Esophagus muscularis mucosa (tissue), 4 donors: ENCODE measurements around the gene ANGPTL8. TPM values are rescaled to one million over a fixed set of nuclear protein-coding genes. Genes with fewer than 3 reads are reported as not detected.
A peak's percentile ranks its signal among the peaks of the same experiment; 100 is the strongest.

Experiments
- DNase-seq: peaks from one replicate; pipeline ENCODE4 v3.0.0-alpha.2; 2017; ENCODE audit errors: extremely low spot score
- H3K27ac ChIP-seq, 4 donors: fragments of 200-600 bp; sonication (generic); replicated peaks in 1 of 4; 1 replicate in 3 of 4; 2 replicates in 1 of 4; pipeline ENCODE4 v1.5.1; 2016 to 2019; ENCODE audit warnings: mild to moderate bottlenecking in 1 of 4
- H3K27me3 ChIP-seq, 4 donors: fragments of 200-600 bp; sonication (generic); one replicate each; pipeline versions ENCODE4 v1.5.1 to v1.6.0; 2016 to 2019
- H3K36me3 ChIP-seq, 4 donors: fragments of 200-600 bp; sonication (generic); one replicate each; pipeline ENCODE4 v1.5.1; 2016 to 2019
- H3K4me1 ChIP-seq, 4 donors: fragments of 200-600 bp; sonication (generic); one replicate each; pipeline ENCODE4 v1.5.1; 2016 to 2019
- H3K4me3 ChIP-seq, 4 donors: fragments of 200-600 bp; sonication (generic); 1 replicate in 2 of 4; 2 replicates in 2 of 4; pipeline ENCODE4 v1.5.1; 2016 to 2019; ENCODE audit warnings: mild to moderate bottlenecking in 4 of 4, moderate library complexity in 1 of 4
- H3K9me3 ChIP-seq, 4 donors: fragments of 200-600 bp; sonication (generic); 1 replicate in 3 of 4; 2 replicates in 1 of 4; pipeline ENCODE4 v1.5.1; 2016 to 2019
- CTCF ChIP-seq, 3 experiments: fragments of 200-600 bp in 2 of 3; fragments of 450-650 bp in 1 of 3; sonication (generic) in 2 of 3; IDR thresholded peaks; one replicate each; pipeline ENCODE4 v1.5.1; 2017 to 2019; ENCODE audit warnings: antibody characterized with exemption in 3 of 3, mild to moderate bottlenecking in 2 of 3, moderate library complexity in 1 of 3
- EP300 ChIP-seq: sonication (generic); formaldehyde crosslinking; IDR thresholded peaks from one replicate; pipeline ENCODE4 v1.6.1; 2017; ENCODE audit warnings: antibody characterized with exemption
- POLR2A ChIP-seq: fragments of 450-650 bp; IDR thresholded peaks from one replicate; pipeline ENCODE4 v1.6.1; 2017; ENCODE audit warnings: antibody characterized with exemption, moderate library complexity, mild to moderate bottlenecking, low read depth
- POLR2AphosphoS5 ChIP-seq, 2 donors: sonication (generic); formaldehyde crosslinking; IDR thresholded peaks; one replicate each; pipeline ENCODE4 v1.6.1; 2017; ENCODE audit warnings: antibody characterized with exemption in 2 of 2
- WGBS: methylation state at CpG from one replicate; pipeline ENCODE4 v1.1.5; 2018; 5-methylcytosine and 5-hydroxymethylcytosine counted together
- intact Hi-C: fragments of 100-400 bp; cut with DNase I; formaldehyde crosslinking; loops from one replicate; pipeline ENCODE4 v1.15.1; 2023
- total RNA-seq, 4 donors: library from RNA; depleted of rRNA; stranded (reverse); fragments of >200 nt; gene quantifications; one replicate each; pipeline versions ENCODE4 v1.1.0 to v1.2.1, GENCODE V29; 2016

Gene ANGPTL8
- total RNA-seq, 4 donors from 2014 or later: 2.0 TPM; not detected in 3

GRCh38 chr19:11263726-11264125 lies 24.3 kb downstream of the ANGPTL8 start:
- intact Hi-C loops: no loop called here
- WGBS: 95% methylated on average over 6 of the region's 6 CpGs
- DNase-seq: no peak
- H3K9me3 ChIP-seq: no peaks in the 10 kb centered on the region
- H3K27ac ChIP-seq: peak overlapping the region in 2 of 4 donors; percentile 33 to 40
- peaks cover 22 to 40% (median 33%) of the 10 kb centered on the region in 4 donors for H3K4me1 ChIP-seq
- H3K27me3 ChIP-seq: no peaks in the 10 kb centered on the region
- no peak for TF ChIP-seq POLR2AphosphoS5 (IDR thresholded peaks at IDR 0.05)
- no peak for TF ChIP-seq CTCF (IDR thresholded peaks at IDR 0.05)
- TF ChIP-seq POLR2A: no peak
- no peak for TF ChIP-seq EP300
- H3K36me3 ChIP-seq: no peaks in the 10 kb centered on the region
- H3K4me3 ChIP-seq: no peak overlapping the region

- Histone ChIP-seq H3K27me3 (no peaks in the 10 kb centered on the region), H3K9me3 (no peaks in the 10 kb centered on the region), H3K27ac (peak overlapping the region; percentile 33 to 52 (median 39)), H3K36me3 (no peaks in the 10 kb centered on the region), H3K4me3 (no peak overlapping the region), H3K4me1 (peaks cover 28 to 49% (median 41%) of the 10 kb centered on the region in 4 donors)
- TF ChIP-seq POLR2AphosphoS5 (IDR thresholded peaks at IDR 0.05): peak; percentile 42 to 78
- no peak for TF ChIP-seq POLR2A
- TF ChIP-seq CTCF (IDR thresholded peaks at IDR 0.05): no peak
- DNase-seq: no peak
- 88% methylated on average over 19 of the region's 19 CpGs for WGBS
- intact Hi-C loops: no loop called here
Measured at GRCh38 chr19:11264452-11265176, 25.2 kb downstream of the ANGPTL8 start.

DNA sequence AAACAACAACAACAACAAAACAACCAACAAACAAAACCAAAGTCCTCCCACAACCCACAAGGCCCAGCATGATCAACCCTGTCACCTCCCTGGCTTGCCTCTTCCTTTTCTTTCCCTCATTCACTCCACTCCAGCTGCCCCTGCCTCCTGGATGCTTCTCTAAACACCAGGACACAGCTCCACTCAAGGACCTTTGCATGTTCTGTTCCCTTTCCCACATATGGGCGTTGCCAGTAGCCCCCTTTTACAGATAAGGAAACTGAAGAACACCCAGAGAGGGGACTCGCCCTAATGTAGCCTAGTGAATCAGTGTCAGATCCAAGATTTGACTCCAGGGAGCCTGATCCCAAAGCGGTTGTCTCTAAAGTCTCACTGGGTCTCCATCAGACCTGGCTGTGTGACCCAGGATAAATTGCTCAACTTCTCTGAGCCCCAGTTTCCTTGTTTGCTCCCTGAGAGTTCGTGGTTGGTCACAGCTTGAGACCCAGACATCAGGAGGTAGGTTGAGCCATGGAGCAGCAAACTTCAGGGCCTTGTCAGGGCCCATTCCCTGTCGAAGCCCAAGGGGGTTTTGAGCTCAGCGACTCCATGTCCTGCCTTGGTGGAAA lies 25.9 kb downstream of the ANGPTL8 start:
- TF ChIP-seq POLR2A (no peak), POLR2AphosphoS5 (IDR thresholded peaks at IDR 0.05) (no peak), CTCF (IDR thresholded peaks at IDR 0.05) (no peak), EP300 (no peak)
- no peak overlapping the region for H3K4me3 ChIP-seq
- no peaks in the 10 kb centered on the region for H3K27me3 ChIP-seq
- peak overlapping the region; percentile 33 to 52 (median 39) for H3K27ac ChIP-seq
- 99% methylated on average over 6 of the region's 6 CpGs for WGBS
- H3K36me3 ChIP-seq: no peaks in the 10 kb centered on the region
- intact Hi-C loops: no loop called here
- H3K9me3 ChIP-seq: no peaks in the 10 kb centered on the region
- peaks cover 32 to 53% (median 46%) of the 10 kb centered on the region in 4 donors for H3K4me1 ChIP-seq
- DNase-seq: no peak

DNA sequence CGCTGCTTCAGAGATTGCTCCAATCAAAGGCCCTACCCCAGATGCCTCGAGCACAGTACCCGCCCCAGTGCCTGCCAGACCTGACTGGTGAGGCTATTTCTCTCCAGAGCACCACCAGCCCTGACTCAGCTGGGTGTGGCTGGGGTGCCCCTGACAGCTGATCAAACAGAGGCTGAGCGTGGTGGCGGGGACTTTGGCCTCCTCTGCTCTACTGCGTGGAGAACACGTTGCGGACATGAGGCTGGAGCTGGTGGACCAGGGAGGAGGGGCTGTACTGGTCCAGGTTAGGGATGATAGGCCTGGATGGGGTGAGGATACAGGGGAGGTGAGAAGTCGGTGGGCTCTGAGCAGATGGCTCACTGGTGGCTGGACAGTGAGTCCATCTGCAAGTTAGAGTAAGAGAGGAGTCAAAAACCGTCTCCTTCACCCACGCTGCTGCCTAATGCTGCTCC lies 26.4 kb downstream of the ANGPTL8 start:
- Histone ChIP-seq H3K36me3 (no peaks in the 10 kb centered on the region), H3K9me3 (no peaks in the 10 kb centered on the region), H3K4me3 (no peak overlapping the region), H3K4me1 (peaks cover 32 to 53% (median 46%) of the 10 kb centered on the region in 4 donors), H3K27me3 (no peaks in the 10 kb centered on the region), H3K27ac (peak overlapping the region in 2 of 4 donors; percentile 10 to 38)
- DNase-seq: no peak
- TF ChIP-seq CTCF (IDR thresholded peaks at IDR 0.05) (no peak), EP300 (no peak), POLR2AphosphoS5 (IDR thresholded peaks at IDR 0.05) (no peak), POLR2A (no peak)
- intact Hi-C loops: no loop called here
- WGBS: 75% methylated on average over 9 of the region's 11 CpGs
